Measurements from ENCODE around the gene NTM.

The NTM gene

DNA sequence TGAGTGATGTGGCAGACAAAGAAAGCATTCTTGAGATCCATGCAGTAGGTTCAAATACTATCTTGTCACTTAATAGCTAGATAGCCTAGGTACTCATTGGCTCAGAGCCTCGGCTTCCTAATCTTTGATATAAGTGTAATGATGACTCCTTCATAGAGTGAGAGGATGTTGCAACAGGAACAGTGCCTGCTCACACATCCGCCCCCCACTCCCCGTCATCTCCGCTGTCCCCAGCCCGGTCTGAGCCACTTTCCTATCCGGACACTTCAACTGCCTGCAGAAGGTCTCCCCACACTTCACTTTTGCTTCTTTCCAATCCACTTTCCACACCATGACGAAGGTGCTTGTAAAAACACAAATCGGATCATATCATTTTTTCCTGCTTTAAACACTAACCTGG is 128.8 kb downstream of the NTM start:
- TF ChIP-seq, protein P1, sequence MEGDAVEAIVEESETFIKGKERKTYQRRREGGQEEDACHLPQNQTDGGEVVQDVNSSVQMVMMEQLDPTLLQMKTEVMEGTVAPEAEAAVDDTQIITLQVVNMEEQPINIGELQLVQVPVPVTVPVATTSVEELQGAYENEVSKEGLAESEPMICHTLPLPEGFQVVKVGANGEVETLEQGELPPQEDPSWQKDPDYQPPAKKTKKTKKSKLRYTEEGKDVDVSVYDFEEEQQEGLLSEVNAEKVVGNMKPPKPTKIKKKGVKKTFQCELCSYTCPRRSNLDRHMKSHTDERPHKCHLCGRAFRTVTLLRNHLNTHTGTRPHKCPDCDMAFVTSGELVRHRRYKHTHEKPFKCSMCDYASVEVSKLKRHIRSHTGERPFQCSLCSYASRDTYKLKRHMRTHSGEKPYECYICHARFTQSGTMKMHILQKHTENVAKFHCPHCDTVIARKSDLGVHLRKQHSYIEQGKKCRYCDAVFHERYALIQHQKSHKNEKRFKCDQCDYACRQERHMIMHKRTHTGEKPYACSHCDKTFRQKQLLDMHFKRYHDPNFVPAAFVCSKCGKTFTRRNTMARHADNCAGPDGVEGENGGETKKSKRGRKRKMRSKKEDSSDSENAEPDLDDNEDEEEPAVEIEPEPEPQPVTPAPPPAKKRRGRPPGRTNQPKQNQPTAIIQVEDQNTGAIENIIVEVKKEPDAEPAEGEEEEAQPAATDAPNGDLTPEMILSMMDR (IDR thresholded peaks at IDR 0.05; ENCODE audit: low read depth, low read length): no peak
- no peaks in the 10 kb centered on the region for H3K36me3 ChIP-seq (replicated peaks; ENCODE audit: low read depth, low read length)
- H3K9ac ChIP-seq (ENCODE audit: low read length): no peak overlapping the region
- H3K4me1 ChIP-seq (ENCODE audit: low read length): peaks cover 26% of the 10 kb centered on the region
- no peaks in the 10 kb centered on the region for H3K79me2 ChIP-seq (ENCODE audit: low read length)
- H3K27me3 ChIP-seq (ENCODE audit: low read depth, low read length): peaks cover 3% of the 10 kb centered on the region; the same call in 1 of the 2 replicates
- no peak overlapping the region for H3K27ac ChIP-seq (ENCODE audit: low read length)
- H4K20me1 ChIP-seq (ENCODE audit: insufficient read depth, low read length): no peaks in the 10 kb centered on the region
- no peak overlapping the region for H3K4me2 ChIP-seq (ENCODE audit: low read length)
- no peak overlapping the region for H3K4me3 ChIP-seq (ENCODE audit: low read length)
- H3K9me3 ChIP-seq (ENCODE audit: insufficient read depth, low read length): no peaks in the 10 kb centered on the region
- no peak overlapping the region for H2AFZ ChIP-seq (ENCODE audit: low read depth, low read length)

DNA sequence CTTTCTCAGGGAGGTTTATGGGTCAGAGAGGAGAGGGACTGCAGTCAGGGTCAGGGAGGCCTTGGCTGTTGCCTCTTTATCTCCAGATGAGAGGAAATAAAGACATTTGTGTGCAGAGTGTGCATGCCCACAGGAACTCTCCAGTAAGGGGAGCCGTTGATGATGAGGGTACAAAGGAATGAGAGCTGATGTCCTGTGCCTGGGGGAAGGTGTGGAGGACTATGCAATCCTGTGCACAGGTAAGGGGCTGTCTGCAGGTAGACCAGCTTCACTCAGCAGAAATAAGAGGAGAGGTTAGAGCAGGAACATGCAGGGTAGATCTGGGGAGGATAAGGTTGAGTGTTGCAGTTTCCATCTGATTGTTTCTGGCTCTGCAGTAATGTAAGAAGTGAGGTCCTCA is 132.6 kb downstream of the NTM start:
- peaks cover 12% of the 10 kb centered on the region for H3K4me1 ChIP-seq (ENCODE audit: low read length)
- H3K4me3 ChIP-seq (ENCODE audit: low read length): no peak overlapping the region
- H3K9ac ChIP-seq (ENCODE audit: low read length): no peak overlapping the region
- no peak overlapping the region for H3K27ac ChIP-seq (ENCODE audit: low read length)
- no peak overlapping the region for H2AFZ ChIP-seq (ENCODE audit: low read depth, low read length)
- H3K4me2 ChIP-seq (ENCODE audit: low read length): no peak overlapping the region
- no peaks in the 10 kb centered on the region for H3K36me3 ChIP-seq (replicated peaks; ENCODE audit: low read depth, low read length)
- H4K20me1 ChIP-seq (ENCODE audit: insufficient read depth, low read length): no peaks in the 10 kb centered on the region
- no peak for TF ChIP-seq EZH2phosphoT487 (IDR thresholded peaks at IDR 0.05; ENCODE audit: low read depth)
- TF ChIP-seq, protein P1 (IDR thresholded peaks at IDR 0.05; ENCODE audit: low read depth, low read length): no peak
- H3K9me3 ChIP-seq (ENCODE audit: insufficient read depth, low read length): no peaks in the 10 kb centered on the region
- H3K79me2 ChIP-seq (ENCODE audit: low read length): no peaks in the 10 kb centered on the region
- H3K27me3 ChIP-seq (ENCODE audit: low read depth, low read length): peaks cover 3% of the 10 kb centered on the region; the same call in 1 of the 2 replicates

DNA sequence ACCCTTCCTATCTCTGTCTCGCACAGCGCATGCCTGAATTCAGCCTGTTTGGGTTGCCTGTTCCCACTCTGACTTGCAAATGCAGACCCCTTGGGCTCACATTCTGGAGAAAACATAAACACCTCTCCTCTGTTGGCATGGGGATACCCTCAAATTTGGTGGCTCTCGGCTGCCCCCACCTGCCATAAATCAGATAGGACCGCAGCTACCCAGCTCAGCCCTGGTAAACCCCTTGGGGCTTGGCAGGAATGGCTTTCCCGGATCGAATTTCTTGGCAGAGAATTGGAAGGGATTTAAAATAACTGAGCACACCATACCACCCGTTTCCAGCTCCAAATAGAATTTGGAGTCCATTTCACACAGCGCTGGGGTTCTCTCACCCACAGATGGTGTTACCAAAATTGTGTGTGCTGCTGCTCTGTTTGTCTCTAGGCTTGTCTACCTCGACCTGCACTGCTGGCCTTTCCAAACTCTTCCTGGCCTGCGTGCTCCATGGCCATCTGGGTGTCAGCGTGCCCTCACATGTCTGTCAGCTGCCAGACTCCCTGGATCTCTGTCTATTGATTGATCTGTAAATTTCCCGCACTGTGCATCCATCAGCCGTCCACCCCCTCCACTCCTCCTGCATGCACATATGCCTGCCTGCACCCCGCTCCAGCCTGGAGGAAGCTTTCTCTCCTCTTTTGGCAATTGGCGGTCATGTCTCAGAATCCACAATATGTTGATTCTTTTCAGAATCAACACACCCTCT is 134.0 kb downstream of the NTM start:
- Histone ChIP-seq H3K9me3 (ENCODE audit: insufficient read depth, low read length) (no peaks in the 10 kb centered on the region), H3K4me3 (ENCODE audit: low read length) (no peak overlapping the region), H2AFZ (ENCODE audit: low read depth, low read length) (no peak overlapping the region), H3K27me3 (ENCODE audit: low read depth, low read length) (peaks cover 3% of the 10 kb centered on the region; the same call in 1 of the 2 replicates), H3K27ac (ENCODE audit: low read length) (no peak overlapping the region), H3K36me3 (replicated peaks; ENCODE audit: low read depth, low read length) (no peaks in the 10 kb centered on the region), H3K79me2 (ENCODE audit: low read length) (no peaks in the 10 kb centered on the region), H3K9ac (ENCODE audit: low read length) (no peak overlapping the region), H3K4me1 (ENCODE audit: low read length) (peaks cover 3% of the 10 kb centered on the region; the same call in 1 of the 2 replicates), H3K4me2 (ENCODE audit: low read length) (no peak overlapping the region), H4K20me1 (ENCODE audit: insufficient read depth, low read length) (no peaks in the 10 kb centered on the region)
- TF ChIP-seq, protein P1 (IDR thresholded peaks at IDR 0.05; ENCODE audit: low read depth, low read length): peak; percentile 62
- TF ChIP-seq EZH2phosphoT487 (IDR thresholded peaks at IDR 0.05; ENCODE audit: low read depth): no peak

DNA sequence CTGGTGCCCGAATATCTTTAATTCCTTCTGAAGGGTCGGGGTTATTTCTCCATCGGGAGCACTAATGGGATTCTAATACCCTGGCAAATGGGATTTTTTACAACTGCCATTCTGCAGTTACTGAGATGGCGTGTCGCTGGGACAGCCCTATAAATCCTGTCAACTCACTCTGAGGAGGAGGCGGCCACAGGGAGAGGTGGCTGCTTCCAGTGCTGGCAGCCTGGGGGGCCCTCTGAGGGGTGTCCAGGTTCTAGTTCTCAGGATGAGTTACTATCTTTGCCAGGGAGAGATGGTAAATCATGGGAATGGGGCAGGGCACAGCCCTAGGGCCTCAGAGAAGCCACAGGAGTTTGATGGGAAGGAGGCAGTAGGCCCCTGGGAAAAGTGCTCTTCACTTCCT is 135.9 kb downstream of the NTM start:
- Histone ChIP-seq H3K36me3 (replicated peaks; ENCODE audit: low read depth, low read length) (no peaks in the 10 kb centered on the region), H3K4me2 (ENCODE audit: low read length) (no peak overlapping the region), H3K9ac (ENCODE audit: low read length) (no peak overlapping the region), H3K4me3 (ENCODE audit: low read length) (no peak overlapping the region), H2AFZ (ENCODE audit: low read depth, low read length) (no peak overlapping the region), H4K20me1 (ENCODE audit: insufficient read depth, low read length) (no peaks in the 10 kb centered on the region), H3K79me2 (ENCODE audit: low read length) (no peaks in the 10 kb centered on the region), H3K4me1 (ENCODE audit: low read length) (peaks cover 3% of the 10 kb centered on the region; the same call in 1 of the 2 replicates), H3K27me3 (ENCODE audit: low read depth, low read length) (peaks cover 15% of the 10 kb centered on the region), H3K27ac (ENCODE audit: low read length) (no peak overlapping the region), H3K9me3 (ENCODE audit: insufficient read depth, low read length) (no peaks in the 10 kb centered on the region)
- TF ChIP-seq, protein P1 (IDR thresholded peaks at IDR 0.05; ENCODE audit: low read depth, low read length): no peak
- TF ChIP-seq EZH2phosphoT487 (IDR thresholded peaks at IDR 0.05; ENCODE audit: low read depth): no peak

Measured in OCI-LY3 (cell line).